ENCODE measurements around the gene EOMES. TPM values are rescaled to one million over a fixed set of nuclear protein-coding genes. Genes with fewer than 3 reads are reported as not detected.

EOMES gene
- total RNA-seq, 1 donor: 0.18 TPM

- TF ChIP-seq CTCF (IDR thresholded peaks at IDR 0.05; ENCODE audit: insufficient read depth, low read length): no peak
- no peak for DNase-seq (ENCODE audit: low read depth)
- no peak overlapping the region for H3K4me3 ChIP-seq (ENCODE audit: low read depth, low read length)
These were observed 37.8 kb downstream of the EOMES start for GRCh38 chr3:27684302-27684701.

GRCh38 chr3:27681249-27681748 lies 40.8 kb downstream of the EOMES start:
- H3K4me3 ChIP-seq (ENCODE audit: low read depth, low read length): no peak overlapping the region
- peak; percentile 51 for TF ChIP-seq CTCF (IDR thresholded peaks at IDR 0.05; ENCODE audit: insufficient read depth, low read length)
- peak; percentile 96 for DNase-seq (ENCODE audit: low read depth)

GRCh38 chr3:27680517-27681246 lies 41.4 kb downstream of the EOMES start:
- no peak for DNase-seq (ENCODE audit: low read depth)
- TF ChIP-seq CTCF (IDR thresholded peaks at IDR 0.05; ENCODE audit: insufficient read depth, low read length): no peak
- no peak overlapping the region for H3K4me3 ChIP-seq (ENCODE audit: low read depth, low read length)

- no peak overlapping the region for H3K4me3 ChIP-seq (ENCODE audit: low read depth, low read length)
- TF ChIP-seq CTCF (IDR thresholded peaks at IDR 0.05; ENCODE audit: insufficient read depth, low read length): no peak
- DNase-seq (ENCODE audit: low read depth): peak; percentile 49
These were observed 42.4 kb downstream of the EOMES start for GRCh38 chr3:27679691-27680090.

- DNase-seq (ENCODE audit: low read depth): peak; percentile 12
- no peak overlapping the region for H3K4me3 ChIP-seq (ENCODE audit: low read depth, low read length)
- TF ChIP-seq CTCF (IDR thresholded peaks at IDR 0.05; ENCODE audit: insufficient read depth, low read length): no peak
These were observed 43.9 kb downstream of the EOMES start for GRCh38 chr3:27678234-27678633.

- no peak for TF ChIP-seq CTCF (IDR thresholded peaks at IDR 0.05; ENCODE audit: insufficient read depth, low read length)
- DNase-seq (ENCODE audit: low read depth): peak; percentile 100
- H3K4me3 ChIP-seq (ENCODE audit: low read depth, low read length): no peak overlapping the region
These were observed 44.6 kb downstream of the EOMES start for GRCh38 chr3:27677565-27677964.
